CD4-positive, alpha-beta T cell (primary cell): ENCODE measurements around the gene FRYL. TPM values are rescaled to one million over a fixed set of nuclear protein-coding genes. Genes with fewer than 3 reads are reported as not detected.
"Not testable (repeated sequence)": the region's sequence is repeated elsewhere in the genome, so short reads cannot be mapped to it uniquely, and the experiment has no call there.

Experiments
- ATAC-seq: fragments of 200-7000 bp; cut with Tn5 transposase; one replicate; pipeline ENCODE4 v1.10.0; 2022; ENCODE audit warnings: mild to moderate bottlenecking; ENCODE audit not compliant: poor library complexity
- CTCF ChIA-PET: fragments of 350-600 bp; sonication (Branson Sonifier 250); formaldehyde crosslinking; loops from one replicate; lab custom pipeline; 2021; ENCODE audit warnings: antibody characterized with exemption, inconsistent platforms; lab: Charles Lee
- POLR2A ChIA-PET: fragments of 350-600 bp; sonication (Branson Sonifier 250); formaldehyde crosslinking; loops from one replicate; lab custom pipeline; 2021; ENCODE audit warnings: antibody characterized with exemption, inconsistent platforms; lab: Charles Lee
- DNase-seq, 14 experiments: peaks; one replicate each; pipeline ENCODE4 v3.0.0-alpha.2; 2013 to 2020; ENCODE audit warnings: mixed read lengths in 2 of 14
- H3K27ac ChIP-seq, 2 donors: one replicate each; pipeline versions ENCODE4 v1.5.1 to v1.7.0; 2013; ENCODE audit warnings: low read length in 2 of 2, low read depth in 1 of 2, mild to moderate bottlenecking in 1 of 2
- H3K27me3 ChIP-seq, 2 experiments: 1 replicate in 1 of 2; 2 replicates in 1 of 2; pipeline versions ENCODE4 v1.6.1 to v1.7.0; 2013; ENCODE audit warnings: low read length in 2 of 2, control low read depth in 1 of 2, mild to moderate bottlenecking in 1 of 2, moderate library complexity in 1 of 2; ENCODE audit not compliant: insufficient read depth in 2 of 2, control insufficient read depth in 1 of 2
- H3K36me3 ChIP-seq: one replicate; pipeline ENCODE4 v1.6.1; 2013; ENCODE audit warnings: low read length, control low read depth; ENCODE audit not compliant: insufficient read depth
- H3K4me1 ChIP-seq: one replicate; pipeline ENCODE4 v1.6.1; 2013; ENCODE audit warnings: low read length, control low read depth; ENCODE audit not compliant: insufficient read depth
- H3K4me3 ChIP-seq: one replicate; pipeline ENCODE4 v1.5.1; 2013; ENCODE audit warnings: mild to moderate bottlenecking, low read length, moderate library complexity
- H3K9me3 ChIP-seq, 2 experiments: 1 replicate in 1 of 2; 2 replicates in 1 of 2; pipeline versions ENCODE4 v1.6.1 to v1.7.0; 2013; ENCODE audit warnings: low read length in 2 of 2, mild to moderate bottlenecking in 2 of 2, control low read depth in 1 of 2, moderate library complexity in 1 of 2; ENCODE audit not compliant: control insufficient read depth in 1 of 2, insufficient read depth in 1 of 2
- H3K27ac Mint-ChIP-seq: one replicate; pipeline ENCODE4 v1.8.0; 2020; ENCODE audit warnings: mixed read lengths
- H3K27me3 Mint-ChIP-seq: one replicate; pipeline ENCODE4 v1.8.0; 2021; ENCODE audit warnings: mixed read lengths
- H3K36me3 Mint-ChIP-seq: one replicate; pipeline ENCODE4 v1.8.0; 2021; ENCODE audit warnings: low read depth, mixed read lengths
- H3K4me1 Mint-ChIP-seq: one replicate; pipeline ENCODE4 v1.8.0; 2021; ENCODE audit warnings: low read depth, mixed read lengths
- H3K4me3 Mint-ChIP-seq: one replicate; pipeline ENCODE4 v1.8.0; 2020; ENCODE audit warnings: mild to moderate bottlenecking, mixed read lengths
- H3K9me3 Mint-ChIP-seq: one replicate; pipeline ENCODE4 v1.8.0; 2020; ENCODE audit warnings: mixed read lengths
- intact Hi-C, 2 experiments: fragments of 100-400 bp; cut with DNase I in 1 of 2; cut with micrococcal nuclease in 1 of 2; formaldehyde crosslinking; loops; one replicate each; pipeline versions ENCODE4 v1.15.1 to v1.9.0; 2023 to 2025; cut with DNase I, micrococcal nuclease
- total RNA-seq, 174 experiments: library from RNA in 2 of 174; stranded (reverse) in 2 of 174; gene quantifications; one replicate each; pipeline ENCODE4 v1.2.3 and lab custom pipeline; 2021 to 2026
- TF ChIP-seq, protein P1 (sequence below): fragments of 200-600 bp; IDR thresholded peaks from one replicate; pipeline ENCODE4 v1.8.0; 2022; ENCODE audit warnings: antibody characterized with exemption, mild to moderate bottlenecking

FRYL gene
- total RNA-seq, 2 experiments from 2014 or later: 86.1 to 87.7 TPM

DNA sequence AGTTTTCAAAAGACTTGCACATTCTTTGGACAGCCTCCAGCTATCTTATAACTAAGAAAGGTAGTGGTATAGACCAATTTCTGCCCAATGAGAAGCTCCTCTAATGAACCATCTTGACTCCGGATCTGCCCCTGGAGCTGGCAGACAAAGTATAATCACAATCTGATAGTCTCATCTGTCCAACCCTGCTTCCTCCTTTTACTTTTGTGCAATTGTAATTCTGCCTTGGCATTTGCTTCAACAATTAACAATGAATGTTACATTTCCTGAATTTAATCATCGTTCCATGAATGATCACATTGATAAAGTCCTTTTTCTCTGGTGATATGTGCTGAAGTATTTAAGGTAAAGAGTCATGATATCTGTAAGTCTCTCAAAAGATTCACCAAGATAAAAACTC, 27.8 kb downstream of the FRYL start:
- no peaks in the 10 kb centered on the region for H3K27me3 ChIP-seq
- no peaks in the 10 kb centered on the region for H3K27me3 Mint-ChIP-seq
- H3K4me1 ChIP-seq: peaks cover 21% of the 10 kb centered on the region
- H3K36me3 ChIP-seq: no peaks in the 10 kb centered on the region
- DNase-seq: no peak
- H3K9me3 ChIP-seq: peaks cover 0 to 5% of the 10 kb centered on the region in 2 experiments
- peaks cover 6% of the 10 kb centered on the region for H3K36me3 Mint-ChIP-seq
- H3K27ac Mint-ChIP-seq: peak overlapping the region; percentile 52
- peak overlapping the region; percentile 3 for H3K4me3 Mint-ChIP-seq
- H3K4me3 ChIP-seq: no peak overlapping the region
- ChIA-PET CTCF (interaction anchor here (0.8 to 1.7 kb wide), 3 partner anchors 10 to 52 kb away, joined by 3 to 5 read pairs (median 3); no protein-coding TSS in a partner anchor), POLR2A (no interaction called here)
- no peak for ATAC-seq
- intact Hi-C loops: no loop called here
- H3K9me3 Mint-ChIP-seq: no peaks in the 10 kb centered on the region
- TF ChIP-seq, protein P1, sequence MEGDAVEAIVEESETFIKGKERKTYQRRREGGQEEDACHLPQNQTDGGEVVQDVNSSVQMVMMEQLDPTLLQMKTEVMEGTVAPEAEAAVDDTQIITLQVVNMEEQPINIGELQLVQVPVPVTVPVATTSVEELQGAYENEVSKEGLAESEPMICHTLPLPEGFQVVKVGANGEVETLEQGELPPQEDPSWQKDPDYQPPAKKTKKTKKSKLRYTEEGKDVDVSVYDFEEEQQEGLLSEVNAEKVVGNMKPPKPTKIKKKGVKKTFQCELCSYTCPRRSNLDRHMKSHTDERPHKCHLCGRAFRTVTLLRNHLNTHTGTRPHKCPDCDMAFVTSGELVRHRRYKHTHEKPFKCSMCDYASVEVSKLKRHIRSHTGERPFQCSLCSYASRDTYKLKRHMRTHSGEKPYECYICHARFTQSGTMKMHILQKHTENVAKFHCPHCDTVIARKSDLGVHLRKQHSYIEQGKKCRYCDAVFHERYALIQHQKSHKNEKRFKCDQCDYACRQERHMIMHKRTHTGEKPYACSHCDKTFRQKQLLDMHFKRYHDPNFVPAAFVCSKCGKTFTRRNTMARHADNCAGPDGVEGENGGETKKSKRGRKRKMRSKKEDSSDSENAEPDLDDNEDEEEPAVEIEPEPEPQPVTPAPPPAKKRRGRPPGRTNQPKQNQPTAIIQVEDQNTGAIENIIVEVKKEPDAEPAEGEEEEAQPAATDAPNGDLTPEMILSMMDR: no peak
- H3K27ac ChIP-seq: no peak overlapping the region
- H3K4me1 Mint-ChIP-seq: peaks cover 81% of the 10 kb centered on the region

DNA sequence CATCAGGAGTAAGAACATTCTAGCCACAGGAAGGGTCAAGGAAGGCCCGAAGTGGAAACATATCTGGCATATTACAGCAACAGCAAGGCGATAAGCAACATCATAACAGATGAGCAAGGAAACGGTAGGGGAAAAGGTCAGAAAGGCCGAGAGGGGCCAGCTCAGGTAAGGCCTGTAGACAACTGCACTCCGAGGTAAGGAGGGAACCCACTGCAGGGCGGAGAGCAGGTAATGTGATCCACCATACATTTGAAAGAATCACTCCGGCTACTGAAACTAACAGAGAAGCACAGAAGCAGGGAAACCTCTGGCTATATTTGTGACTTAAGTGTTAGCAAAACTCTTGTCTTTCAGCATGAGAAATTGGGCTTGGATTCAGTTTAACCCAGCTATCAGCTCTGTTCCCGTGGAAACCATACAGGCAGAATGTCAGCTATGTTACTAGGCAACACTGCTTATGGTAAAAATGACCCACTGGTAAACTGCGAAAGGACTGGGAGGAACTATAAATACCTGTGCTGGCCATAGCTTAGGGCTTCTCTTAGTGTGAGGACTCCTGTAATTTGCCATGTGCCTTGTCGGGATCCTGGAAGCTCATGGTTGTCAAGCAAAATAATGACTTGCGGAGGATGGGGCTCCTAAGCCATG, 31.0 kb downstream of the FRYL start:
- CTCF ChIA-PET: no interaction called here
- intact Hi-C loops: no loop called here
- ATAC-seq (no peak), DNase-seq (no peak)
- no peaks in the 10 kb centered on the region for H3K36me3 ChIP-seq
- H3K4me1 ChIP-seq: peaks cover 27% of the 10 kb centered on the region
- H3K9me3 Mint-ChIP-seq: no peaks in the 10 kb centered on the region
- H3K4me1 Mint-ChIP-seq: peaks cover 82% of the 10 kb centered on the region
- H3K4me3 ChIP-seq: no peak overlapping the region
- H3K27ac ChIP-seq: no peak overlapping the region
- TF ChIP-seq, protein P1: no peak
- no peak overlapping the region for H3K4me3 Mint-ChIP-seq
- no peaks in the 10 kb centered on the region for H3K27me3 Mint-ChIP-seq
- POLR2A ChIA-PET: interaction anchor here (2.0 kb wide), 1 partner anchor 31 kb away, joined by 6 read pairs; the partner anchor contains the start of gene FRYL
- no peaks in the 10 kb centered on the region for H3K27me3 ChIP-seq
- H3K27ac Mint-ChIP-seq: peak overlapping the region; percentile 11
- no peaks in the 10 kb centered on the region for H3K9me3 ChIP-seq
- peaks cover 10% of the 10 kb centered on the region for H3K36me3 Mint-ChIP-seq

DNA sequence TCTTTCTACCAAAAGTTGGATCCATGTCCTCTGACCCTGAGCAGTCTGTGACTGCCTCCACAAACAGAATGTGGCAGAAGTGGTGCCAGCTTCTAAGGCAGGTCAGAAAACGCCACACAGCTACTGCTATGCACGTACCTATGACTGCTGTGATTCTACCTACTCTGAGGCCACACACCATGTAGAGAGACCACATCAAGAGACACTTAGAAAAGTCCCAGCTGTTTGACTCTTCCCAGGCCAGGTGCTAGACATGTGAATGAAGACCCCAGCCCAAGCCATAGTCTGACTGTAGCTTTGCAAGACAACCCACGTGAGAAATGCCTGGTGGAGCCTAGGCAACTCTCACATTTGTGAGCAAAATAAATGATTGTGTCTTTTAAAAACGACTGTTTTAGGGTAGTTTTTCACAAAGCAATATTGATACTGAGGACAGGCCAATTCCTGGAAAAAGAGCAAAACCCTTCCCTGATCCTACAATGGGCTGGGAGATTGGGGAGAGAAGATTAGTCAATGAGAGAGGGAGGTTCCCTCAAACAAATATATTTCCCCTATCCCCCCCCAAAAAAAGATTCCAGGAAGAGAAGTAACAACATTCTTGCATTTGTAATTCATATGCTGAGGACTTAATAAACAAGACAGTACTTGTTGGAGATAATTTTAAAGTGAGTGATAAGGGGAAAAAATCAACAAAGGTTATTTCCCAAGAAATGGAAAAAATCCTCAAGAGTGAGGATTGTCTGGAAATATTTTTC, 33.3 kb downstream of the FRYL start:
- intact Hi-C loops: no loop called here
- Mint-ChIP-seq H3K27me3 (no peaks in the 10 kb centered on the region), H3K4me1 (peaks cover 82% of the 10 kb centered on the region), H3K36me3 (peaks cover 4% of the 10 kb centered on the region), H3K9me3 (no peaks in the 10 kb centered on the region), H3K4me3 (peak overlapping the region; percentile 63), H3K27ac (peak overlapping the region; percentile 76)
- no peaks in the 10 kb centered on the region for H3K36me3 ChIP-seq
- peak; percentile 85 for ATAC-seq
- H3K27me3 ChIP-seq: no peaks in the 10 kb centered on the region
- H3K4me3 ChIP-seq: no peak overlapping the region
- ChIA-PET CTCF (no interaction called here), POLR2A (no interaction called here)
- no peak overlapping the region for H3K27ac ChIP-seq
- TF ChIP-seq, protein P1: no peak
- no peaks in the 10 kb centered on the region for H3K9me3 ChIP-seq
- DNase-seq: peak in 4 of 14 experiments; percentile 8 to 58 (median 30)
- H3K4me1 ChIP-seq: peaks cover 38% of the 10 kb centered on the region

DNA sequence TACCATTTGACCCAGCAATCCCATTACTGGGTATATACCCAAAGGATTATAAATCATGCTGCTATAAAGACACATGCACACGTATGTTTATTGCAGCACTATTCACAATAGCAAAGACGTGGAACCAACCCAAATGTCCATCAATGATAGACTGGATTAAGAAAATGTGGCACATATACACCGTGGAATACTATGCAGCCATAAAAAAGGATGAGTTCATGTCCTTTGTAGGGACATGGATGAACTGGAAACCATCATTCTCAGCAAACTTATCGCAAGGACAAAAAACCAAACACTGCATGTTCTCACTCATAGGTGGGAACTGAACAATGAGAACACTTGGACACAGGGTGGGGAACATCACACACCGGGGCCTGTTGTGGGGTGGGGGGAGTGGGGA, 34.9 kb downstream of the FRYL start:
- H3K36me3 Mint-ChIP-seq, H3K9me3 ChIP-seq, H3K4me3 ChIP-seq, H3K36me3 ChIP-seq, DNase-seq, POLR2A ChIA-PET, H3K4me3 Mint-ChIP-seq, H3K27me3 Mint-ChIP-seq, H3K27ac ChIP-seq, H3K27me3 ChIP-seq, intact Hi-C loops, CTCF ChIA-PET, H3K9me3 Mint-ChIP-seq, ATAC-seq: not testable (repeated sequence)
- peaks cover 79% of the 10 kb centered on the region for H3K4me1 Mint-ChIP-seq
- peaks cover 51% of the 10 kb centered on the region for H3K4me1 ChIP-seq
- H3K27ac Mint-ChIP-seq: peak overlapping the region; percentile 16
